ACC112 (cell line): Measurements from ENCODE around the gene GLUL.

ENCODE experiments used
- H2AFZ ChIP-seq: fragments of 200-600 bp; sonication (generic); one replicate; pipeline ENCODE4 v1.6.0; 2017; ENCODE audit warnings: antibody characterized with exemption, low read length; ENCODE audit not compliant: unreplicated experiment
- H3K27ac ChIP-seq: fragments of 200-600 bp; sonication (generic); 2 replicates; pipeline ENCODE4 v1.5.1; 2014; ENCODE audit warnings: low read depth, mild to moderate bottlenecking, antibody characterized with exemption, low read length, moderate library complexity
- H3K27me3 ChIP-seq: fragments of 200-600 bp; sonication (generic); 2 replicates; pipeline ENCODE4 v1.6.1; 2014; ENCODE audit warnings: mild to moderate bottlenecking, antibody characterized with exemption, low read length, moderate library complexity, mixed read lengths; ENCODE audit not compliant: insufficient read depth
- H3K36me3 ChIP-seq: fragments of 200-600 bp; sonication (generic); 2 replicates; pipeline ENCODE4 v1.6.1; 2016; ENCODE audit warnings: mild to moderate bottlenecking, antibody characterized with exemption, low read length, moderate library complexity, mixed read lengths; ENCODE audit not compliant: insufficient read depth
- H3K4me1 ChIP-seq: fragments of 200-600 bp; sonication (generic); one replicate; pipeline ENCODE4 v1.6.1; 2016; ENCODE audit warnings: low read length, mixed read lengths; ENCODE audit not compliant: insufficient read depth, unreplicated experiment, control insufficient read depth
- H3K4me3 ChIP-seq: fragments of 200-600 bp; sonication (generic); 2 replicates; pipeline ENCODE4 v1.5.1; 2014; ENCODE audit warnings: mild to moderate bottlenecking, low read depth, low read length
- H3K79me2 ChIP-seq: fragments of 200-600 bp; sonication (generic); one replicate; pipeline ENCODE4 v1.6.0; 2016; ENCODE audit warnings: low read length; ENCODE audit not compliant: control insufficient read depth, unreplicated experiment, insufficient read depth

The GLUL gene

GRCh38 chr1:182367926-182368325, 23.7 kb downstream of the GLUL start:
- Histone ChIP-seq H3K27ac (no peak overlapping the region), H2AFZ (no peak overlapping the region), H3K4me3 (no peak overlapping the region), H3K4me1 (no peaks in the 10 kb centered on the region), H3K36me3 (no peaks in the 10 kb centered on the region), H3K79me2 (no peaks in the 10 kb centered on the region), H3K27me3 (peaks cover 13% of the 10 kb centered on the region; the same call in 1 of the 2 replicates)

GRCh38 chr1:182366596-182366995, 25.0 kb downstream of the GLUL start:
- Histone ChIP-seq H3K4me1 (no peaks in the 10 kb centered on the region), H3K27me3 (peaks cover 8% of the 10 kb centered on the region; the same call in 1 of the 2 replicates), H3K36me3 (no peaks in the 10 kb centered on the region), H3K27ac (no peak overlapping the region), H3K4me3 (no peak overlapping the region), H2AFZ (no peak overlapping the region), H3K79me2 (no peaks in the 10 kb centered on the region)

GRCh38 chr1:182359645-182360044, 31.9 kb downstream of the GLUL start:
- no peak overlapping the region for H3K4me3 ChIP-seq
- no peak overlapping the region for H3K27ac ChIP-seq
- H3K27me3 ChIP-seq = no peaks in the 10 kb centered on the region
- no peaks in the 10 kb centered on the region for H3K79me2 ChIP-seq
- no peak overlapping the region for H2AFZ ChIP-seq
- no peaks in the 10 kb centered on the region for H3K36me3 ChIP-seq
- no peaks in the 10 kb centered on the region for H3K4me1 ChIP-seq

DNA sequence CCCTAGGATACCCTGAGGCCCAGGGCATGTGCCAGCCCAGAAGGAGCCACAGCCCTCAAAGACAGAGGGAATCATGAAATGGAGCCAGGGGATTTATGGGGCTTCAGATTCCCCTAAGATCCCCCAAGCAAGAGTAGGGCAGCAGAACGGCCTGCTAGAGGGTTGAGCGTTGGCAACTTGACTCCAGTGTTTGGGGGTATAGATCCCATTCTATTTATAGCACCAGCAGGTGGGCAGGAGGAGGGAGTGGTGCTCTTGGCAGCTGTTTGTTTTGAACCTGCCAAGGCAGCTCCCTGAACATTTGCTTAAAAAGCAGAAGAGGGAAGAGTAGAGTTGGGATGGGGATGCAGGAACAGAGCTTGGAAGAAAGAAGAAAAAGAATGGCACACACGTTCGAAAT, 33.7 kb downstream of the GLUL start:
- Histone ChIP-seq H3K27ac (no peak overlapping the region), H3K4me3 (no peak overlapping the region), H3K4me1 (no peaks in the 10 kb centered on the region), H3K79me2 (no peaks in the 10 kb centered on the region), H2AFZ (no peak overlapping the region), H3K27me3 (no peaks in the 10 kb centered on the region), H3K36me3 (no peaks in the 10 kb centered on the region)

DNA sequence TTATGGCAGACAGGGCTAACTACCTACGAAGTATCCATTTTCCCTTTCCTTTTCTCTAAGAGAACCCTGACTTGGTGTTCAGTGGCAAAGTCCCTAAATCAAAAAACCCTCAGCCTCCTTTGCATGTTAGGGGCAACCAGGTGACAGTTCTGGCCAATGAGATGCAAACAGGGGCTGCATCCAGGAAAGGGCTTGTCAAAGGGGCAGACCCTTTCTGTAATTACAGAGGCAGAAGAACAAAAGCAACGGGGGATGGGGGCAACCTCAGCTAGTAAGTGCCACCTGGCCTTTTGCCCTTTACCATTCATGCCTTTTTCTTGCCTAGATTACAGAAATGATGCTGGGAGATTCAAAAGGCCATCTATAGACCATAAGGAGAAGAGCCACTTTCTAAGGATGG, 34.4 kb downstream of the GLUL start:
- H3K79me2 ChIP-seq = no peaks in the 10 kb centered on the region
- no peak overlapping the region for H3K27ac ChIP-seq
- H3K36me3 ChIP-seq = no peaks in the 10 kb centered on the region
- no peaks in the 10 kb centered on the region for H3K27me3 ChIP-seq
- no peak overlapping the region for H2AFZ ChIP-seq
- no peaks in the 10 kb centered on the region for H3K4me1 ChIP-seq
- no peak overlapping the region for H3K4me3 ChIP-seq

DNA sequence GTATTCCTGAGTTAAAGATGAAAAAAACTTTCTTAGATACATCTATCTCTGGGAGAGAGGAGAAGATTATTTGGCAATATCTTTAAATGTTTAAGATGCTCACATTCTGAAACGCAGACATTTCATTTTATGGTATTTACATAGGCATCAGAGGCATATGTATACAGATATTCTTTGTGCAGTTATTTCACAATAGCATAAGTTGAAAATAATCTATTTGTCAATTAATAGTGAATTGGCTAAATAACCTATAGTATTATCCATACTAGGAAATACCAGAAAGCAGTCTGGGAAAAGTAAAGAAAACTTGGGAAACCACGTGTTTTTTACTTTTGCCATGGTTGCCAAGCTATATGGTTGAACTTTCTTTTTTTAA, 35.9 kb downstream of the GLUL start:
- H3K4me1 ChIP-seq = no peaks in the 10 kb centered on the region
- no peaks in the 10 kb centered on the region for H3K36me3 ChIP-seq
- H2AFZ ChIP-seq = no peak overlapping the region
- H3K27me3 ChIP-seq = no peaks in the 10 kb centered on the region
- no peak overlapping the region for H3K27ac ChIP-seq
- no peaks in the 10 kb centered on the region for H3K79me2 ChIP-seq
- H3K4me3 ChIP-seq = no peak overlapping the region

- Histone ChIP-seq H3K36me3 (no peaks in the 10 kb centered on the region), H2AFZ (no peak overlapping the region), H3K79me2 (no peaks in the 10 kb centered on the region), H3K27me3 (no peaks in the 10 kb centered on the region), H3K27ac (no peak overlapping the region), H3K4me1 (no peaks in the 10 kb centered on the region), H3K4me3 (no peak overlapping the region)
Observed at GRCh38 chr1:182351790-182352364, 39.7 kb downstream of the GLUL start.

DNA sequence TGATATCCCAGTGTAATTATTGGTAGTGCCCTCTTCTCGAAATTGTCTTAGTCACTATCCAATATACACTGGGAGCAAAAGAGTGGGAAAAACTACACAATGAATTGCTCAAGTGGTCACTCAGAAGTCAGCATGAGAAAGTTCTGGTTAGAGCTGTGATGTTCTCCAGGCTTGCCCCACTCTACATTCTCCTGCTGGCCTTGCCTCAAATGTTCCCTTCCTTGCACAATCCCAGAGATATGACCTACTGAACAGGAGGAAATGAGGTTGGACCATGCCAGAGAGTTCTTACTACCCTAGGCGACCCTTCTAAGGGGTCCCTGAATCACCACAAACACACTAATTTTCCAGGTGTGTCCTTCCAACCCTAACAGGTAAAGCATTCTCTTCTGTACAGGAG, 40.8 kb downstream of the GLUL start:
- H2AFZ ChIP-seq = no peak overlapping the region
- H3K4me1 ChIP-seq = no peaks in the 10 kb centered on the region
- no peak overlapping the region for H3K4me3 ChIP-seq
- H3K36me3 ChIP-seq = no peaks in the 10 kb centered on the region
- H3K27me3 ChIP-seq = no peaks in the 10 kb centered on the region
- no peak overlapping the region for H3K27ac ChIP-seq
- no peaks in the 10 kb centered on the region for H3K79me2 ChIP-seq

- H3K4me3 ChIP-seq = no peak overlapping the region
- no peak overlapping the region for H3K27ac ChIP-seq
- no peaks in the 10 kb centered on the region for H3K36me3 ChIP-seq
- H3K79me2 ChIP-seq = no peaks in the 10 kb centered on the region
- no peaks in the 10 kb centered on the region for H3K4me1 ChIP-seq
- H2AFZ ChIP-seq = no peak overlapping the region
- no peaks in the 10 kb centered on the region for H3K27me3 ChIP-seq
Observed at GRCh38 chr1:182348961-182349747, 42.4 kb downstream of the GLUL start.

DNA sequence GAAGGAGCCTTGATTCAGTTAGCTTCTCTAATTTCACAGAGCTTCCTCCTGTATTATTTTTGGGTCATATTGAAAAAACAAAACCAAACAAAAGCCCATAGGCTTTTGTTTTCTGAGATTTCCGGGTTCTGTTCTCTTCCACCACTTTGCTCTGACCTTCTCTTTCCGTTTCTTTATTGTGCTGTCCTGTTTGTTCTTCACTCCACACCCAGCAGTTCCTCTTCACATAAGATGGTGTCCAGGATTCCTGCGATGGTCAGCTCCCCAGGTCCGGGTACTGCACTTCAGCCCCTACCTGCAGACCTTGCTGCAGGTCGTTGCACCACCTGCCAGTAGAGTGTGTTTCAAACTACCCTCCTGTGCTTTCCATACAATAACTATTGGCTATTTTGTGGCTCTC, 44.6 kb downstream of the GLUL start:
- Histone ChIP-seq H3K27ac (no peak overlapping the region), H3K4me1 (no peaks in the 10 kb centered on the region)

More for the DNA sequence above, 44.6 kb downstream of the GLUL start:
- H2AFZ ChIP-seq = no peak overlapping the region
- no peak overlapping the region for H3K4me3 ChIP-seq
- no peaks in the 10 kb centered on the region for H3K79me2 ChIP-seq
- H3K27me3 ChIP-seq = no peaks in the 10 kb centered on the region
- no peaks in the 10 kb centered on the region for H3K36me3 ChIP-seq
